K562 (cell line): ENCODE data around the gene KCNK3. TPM values are rescaled to one million over a fixed set of nuclear protein-coding genes. Genes with fewer than 3 reads are reported as not detected.

Source experiments
- BDP1 ChIP-seq: IDR thresholded peaks from 3 replicates; pipeline ENCODE4 v1.6.1; 2011; ENCODE audit not compliant: insufficient read length, insufficient read depth
- CBX3 ChIP-seq, 2 experiments: IDR thresholded peaks; 1 replicate in 1 of 2; 2 replicates in 1 of 2; pipeline ENCODE4 v1.6.1; 2012; ENCODE audit warnings: inconsistent platforms in 2 of 2, low read length in 2 of 2, borderline replicate concordance in 1 of 2, control low read depth in 1 of 2
- CHD4 ChIP-seq: fragments of 200-600 bp; sonication (generic); IDR thresholded peaks from 3 replicates; pipeline ENCODE4 v1.6.1; 2012; ENCODE audit warnings: low read depth, mild to moderate bottlenecking, mixed read lengths, low read length, inconsistent platforms; ENCODE audit not compliant: insufficient read depth, insufficient replicate concordance, poor library complexity, severe bottlenecking
- DACH1 ChIP-seq: fragments of 450-650 bp; IDR thresholded peaks from 2 replicates; pipeline ENCODE4 v1.6.1; 2018; ENCODE audit not compliant: partially characterized antibody
- FOSL1 ChIP-seq: fragments of 200-800 bp; sonication (Bioruptor generic); conservative IDR thresholded peaks from 2 replicates; pipeline ENCODE4 v1.6.1; 2016; ENCODE audit warnings: missing genetic modification characterization, missing compliant biosample characterization
- FOXK2 ChIP-seq, 2 experiments: fragments of 450-650 bp; IDR thresholded peaks in 1 of 2; conservative IDR thresholded peaks in 1 of 2; 2 replicates each; pipeline ENCODE4 v1.6.1; 2016; ENCODE audit warnings: low read depth in 2 of 2, mild to moderate bottlenecking in 1 of 2
- FOXO4 ChIP-seq: fragments of 450-650 bp; formaldehyde crosslinking; IDR thresholded peaks from 2 replicates; pipeline ENCODE4 v1.4.0; 2020; ENCODE audit warnings: mild to moderate bottlenecking, moderate library complexity
- HMBOX1 ChIP-seq: sonication (generic); IDR thresholded peaks from 2 replicates; pipeline ENCODE4 v1.6.1; 2016
- HMG20A ChIP-seq: fragments of 450-650 bp; formaldehyde crosslinking; conservative IDR thresholded peaks from 2 replicates; pipeline ENCODE4 v1.4.0; 2020; ENCODE audit warnings: mild to moderate bottlenecking, mixed read lengths
- KLF1 ChIP-seq: fragments of 450-650 bp; IDR thresholded peaks from 2 replicates; pipeline ENCODE4 v1.6.1; 2016; ENCODE audit warnings: missing genetic modification characterization, missing compliant biosample characterization
- MAFK ChIP-seq: IDR thresholded peaks from 2 replicates; pipeline ENCODE4 v1.6.1; 2011; ENCODE audit warnings: low read length, improper control_type of control experiment
- MCM3 ChIP-seq: fragments of 450-650 bp; IDR thresholded peaks from 2 replicates; pipeline ENCODE4 v1.6.1; 2016
- MIER1 ChIP-seq: fragments of 450-650 bp; IDR thresholded peaks from 2 replicates; pipeline ENCODE4 v1.6.1; 2016; ENCODE audit warnings: antibody characterized with exemption, mild to moderate bottlenecking, low read depth
- MYNN ChIP-seq, 2 experiments: sonication (generic); formaldehyde crosslinking in 1 of 2; IDR thresholded peaks; 2 replicates each; pipeline versions ENCODE4 v1.5.0 to v1.6.1; 2016 to 2020; ENCODE audit warnings: antibody characterized with exemption in 1 of 2, missing genetic modification reagents in 1 of 2
- PPARD ChIP-seq: fragments of 250-450 bp; sonication (Bioruptor Pico); IDR thresholded peaks from 2 replicates; pipeline ENCODE4 v1.8.0; 2022; ENCODE audit warnings: inconsistent platforms, mild to moderate bottlenecking, moderate library complexity
- RBM14 ChIP-seq: fragments of 200-400 bp; formaldehyde crosslinking; IDR thresholded peaks from 2 replicates; pipeline ENCODE4 v1.6.1; 2018; ENCODE audit warnings: low read depth, mild to moderate bottlenecking, low read length, moderate library complexity, borderline replicate concordance; ENCODE audit not compliant: insufficient read depth
- RCOR1 ChIP-seq, 2 experiments: IDR thresholded peaks; 2 replicates each; pipeline ENCODE4 v1.6.1; 2012; ENCODE audit warnings: low read depth in 2 of 2, low read length in 2 of 2, borderline replicate concordance in 1 of 2, improper control_type of control experiment in 1 of 2
- SNIP1 ChIP-seq: fragments of 450-650 bp; IDR thresholded peaks from 2 replicates; pipeline ENCODE4 v1.7.1; 2017; ENCODE audit warnings: low read depth, mild to moderate bottlenecking
- TFAM ChIP-seq: fragments of 250-450 bp; sonication (Bioruptor Pico); conservative IDR thresholded peaks from 2 replicates; pipeline ENCODE4 v1.5.0; 2021; ENCODE audit warnings: mild to moderate bottlenecking, moderate library complexity
- ZSCAN29 ChIP-seq: fragments of 450-650 bp; IDR thresholded peaks from 2 replicates; pipeline ENCODE4 v1.6.1; 2017
- polyA plus RNA-seq, 8 experiments: library from polyadenylated mRNA; depleted of rRNA in 4 of 8; stranded (reverse) in 5 of 8; unstranded in 3 of 8; fragments of >200 nt; fragmentation: Nextera tagmentation in 2 of 8; fragmentation: Illumina TruSeq in 1 of 8; extraction: Ambion mirVana in 2 of 8; extraction: Trizol in 1 of 8; gene quantifications; 2 replicates each; pipeline versions ENCODE4 v1.2.1 to v1.2.3, GENCODE V29; 2011 to 2014; ENCODE audit warnings: inconsistent platforms in 1 of 8, missing spikeins in 1 of 8
- total RNA-seq, 7 experiments: library from RNA; depleted of rRNA in 6 of 7; stranded (reverse); fragments of >200 nt in 6 of 7; fragmentation: Illumina TruSeq in 2 of 7; extraction: Trizol in 2 of 7; gene quantifications; 2 replicates each; pipeline versions ENCODE4 v1.2.1 to v1.2.3, GENCODE V29; 2011 to 2021; ENCODE audit warnings: low replicate concordance in 1 of 7
- TF ChIP-seq, protein P1 (sequence below): fragments of 450-650 bp; IDR thresholded peaks from 2 replicates; pipeline ENCODE4 v1.6.1; 2017; ENCODE audit warnings: antibody characterized with exemption
- TF ChIP-seq, protein P2 (sequence below): fragments of 250-450 bp; sonication (Bioruptor Pico); IDR thresholded peaks from 2 replicates; pipeline ENCODE4 v1.4.0; 2020; ENCODE audit warnings: mild to moderate bottlenecking, moderate library complexity

KCNK3 gene
- total and polyA plus RNA-seq, 9 of the 15 experiments (the other 6 are each of a cell fraction or from before 2014, with no cell fraction given) = 0.01 to 0.20 (median 0.07) TPM; not detected in 5

DNA sequence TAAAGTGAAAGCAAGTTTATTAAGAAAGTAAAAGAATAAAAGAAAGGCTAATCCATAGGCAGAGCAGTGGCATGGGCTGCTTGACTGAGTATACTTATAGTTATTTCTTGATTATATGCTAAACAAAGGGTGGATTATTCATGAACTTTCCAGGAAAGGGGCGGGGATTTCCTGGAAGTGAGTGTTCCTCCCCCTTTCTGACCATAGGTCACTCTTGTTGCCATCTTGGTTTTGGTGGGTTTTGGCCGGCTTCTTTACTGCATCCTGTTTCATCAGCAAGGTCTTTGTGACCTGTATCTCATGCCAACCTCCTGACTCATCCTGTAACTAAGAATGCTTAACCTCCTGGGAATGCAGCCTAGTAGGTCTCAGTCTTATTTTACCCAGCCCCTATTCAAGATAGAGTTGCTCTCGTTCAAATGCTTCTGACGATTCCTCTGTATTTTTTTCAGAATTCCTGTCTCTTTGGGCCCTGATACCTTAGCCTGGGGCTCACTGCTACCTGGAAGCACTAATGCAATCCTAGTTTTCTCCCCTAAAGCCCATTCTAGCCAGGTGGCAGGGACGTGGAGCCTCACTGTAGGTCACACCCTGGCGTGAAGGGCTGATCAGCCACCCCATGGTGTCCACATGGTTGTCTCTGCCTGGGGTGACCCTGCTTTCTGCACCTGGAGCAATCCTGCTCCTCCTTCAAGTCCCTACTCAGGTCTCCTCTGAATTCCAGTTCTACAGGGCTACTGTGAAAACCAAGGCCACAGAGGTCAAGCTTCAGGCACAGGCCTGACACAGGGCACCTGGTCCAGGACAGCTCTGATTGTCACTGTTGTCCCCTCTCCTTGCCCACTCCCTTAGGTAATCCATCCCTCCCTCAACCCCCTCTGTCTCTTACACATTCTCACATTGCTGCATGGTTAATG lies 65.6 kb downstream of the KCNK3 start (continued):
- peak; percentile 87 for TF ChIP-seq HMBOX1
- TF ChIP-seq MYNN (IDR thresholded peaks at IDR 0.05) = no peak
- no peak for TF ChIP-seq MYNN (CRISPR knock-in tag; IDR thresholded peaks at IDR 0.05)
- TF ChIP-seq HMG20A (CRISPR knock-in tag) = no peak
- TF ChIP-seq, protein P1, sequence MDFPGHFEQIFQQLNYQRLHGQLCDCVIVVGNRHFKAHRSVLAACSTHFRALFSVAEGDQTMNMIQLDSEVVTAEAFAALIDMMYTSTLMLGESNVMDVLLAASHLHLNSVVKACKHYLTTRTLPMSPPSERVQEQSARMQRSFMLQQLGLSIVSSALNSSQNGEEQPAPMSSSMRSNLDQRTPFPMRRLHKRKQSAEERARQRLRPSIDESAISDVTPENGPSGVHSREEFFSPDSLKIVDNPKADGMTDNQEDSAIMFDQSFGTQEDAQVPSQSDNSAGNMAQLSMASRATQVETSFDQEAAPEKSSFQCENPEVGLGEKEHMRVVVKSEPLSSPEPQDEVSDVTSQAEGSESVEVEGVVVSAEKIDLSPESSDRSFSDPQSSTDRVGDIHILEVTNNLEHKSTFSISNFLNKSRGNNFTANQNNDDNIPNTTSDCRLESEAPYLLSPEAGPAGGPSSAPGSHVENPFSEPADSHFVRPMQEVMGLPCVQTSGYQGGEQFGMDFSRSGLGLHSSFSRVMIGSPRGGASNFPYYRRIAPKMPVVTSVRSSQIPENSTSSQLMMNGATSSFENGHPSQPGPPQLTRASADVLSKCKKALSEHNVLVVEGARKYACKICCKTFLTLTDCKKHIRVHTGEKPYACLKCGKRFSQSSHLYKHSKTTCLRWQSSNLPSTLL = no peak
- TF ChIP-seq CHD4 = no peak
- peak; percentile 19; the same call in 1 of the 2 replicates for TF ChIP-seq MAFK
- no peak for TF ChIP-seq BDP1
- TF ChIP-seq FOSL1 (tag) = peak; percentile 98
- TF ChIP-seq, protein P2, sequence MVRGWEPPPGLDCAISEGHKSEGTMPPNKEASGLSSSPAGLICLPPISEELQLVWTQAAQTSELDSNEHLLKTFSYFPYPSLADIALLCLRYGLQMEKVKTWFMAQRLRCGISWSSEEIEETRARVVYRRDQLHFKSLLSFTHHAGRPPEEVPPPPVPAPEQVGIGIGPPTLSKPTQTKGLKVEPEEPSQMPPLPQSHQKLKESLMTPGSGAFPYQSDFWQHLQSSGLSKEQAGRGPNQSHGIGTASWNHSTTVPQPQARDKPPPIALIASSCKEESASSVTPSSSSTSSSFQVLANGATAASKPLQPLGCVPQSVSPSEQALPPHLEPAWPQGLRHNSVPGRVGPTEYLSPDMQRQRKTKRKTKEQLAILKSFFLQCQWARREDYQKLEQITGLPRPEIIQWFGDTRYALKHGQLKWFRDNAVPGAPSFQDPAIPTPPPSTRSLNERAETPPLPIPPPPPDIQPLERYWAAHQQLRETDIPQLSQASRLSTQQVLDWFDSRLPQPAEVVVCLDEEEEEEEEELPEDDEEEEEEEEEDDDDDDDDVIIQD = 0 out of 2 replicates have a peak, but pooled peaks have one; percentile 20
- TF ChIP-seq KLF1 (tag) = 0 out of 2 replicates have a peak, but pooled peaks have one; percentile 67
- no peak for TF ChIP-seq TFAM
- no peak for TF ChIP-seq DACH1
- peak; percentile 79; the same call in 1 of the 2 replicates for TF ChIP-seq FOXO4 (CRISPR knock-in tag)
- peak in 1 of 2 experiments; percentile 80; a peak in 2 of 4 replicates for TF ChIP-seq RCOR1 (IDR thresholded peaks at IDR 0.05; ENCODE audit: borderline replicate concordance in 1 of 2, low read depth in 2 of 2, low read length in 2 of 2)
- no peak for TF ChIP-seq MIER1
- TF ChIP-seq FOXK2 (conservative IDR thresholded peaks at IDR 0.05 in 1 of 2, IDR thresholded peaks at IDR 0.05 in 1 of 2; ENCODE audit: low read depth in 2 of 2) = peak; percentile 93 to 96
- no peak for TF ChIP-seq RBM14
- TF ChIP-seq CBX3 (IDR thresholded peaks at IDR 0.05; ENCODE audit: borderline replicate concordance in 1 of 2, low read length in 2 of 2) = no peak
- 0 out of 2 replicates have a peak, but pooled peaks have one; percentile 22 for TF ChIP-seq PPARD
- no peak for TF ChIP-seq ZSCAN29
- TF ChIP-seq SNIP1 = no peak
- TF ChIP-seq MCM3 = no peak
